Articular chondrocyte of knee joint (primary cell): ENCODE measurements around the gene RAB3GAP2. TPM values are rescaled to one million over a fixed set of nuclear protein-coding genes. Genes with fewer than 3 reads are reported as not detected.

Experiments
- small RNA-seq: library from RNA; depleted of rRNA; stranded (forward); fragments of <200 nt; gene quantifications from one replicate; pipeline ENCODE3, GENCODE V24; 2012
- total RNA-seq: library from RNA; depleted of rRNA; stranded (reverse); fragments of >200 nt; gene quantifications from 2 replicates; pipeline ENCODE4 v1.2.3, GENCODE V29; 2012

Gene RAB3GAP2, protein sequence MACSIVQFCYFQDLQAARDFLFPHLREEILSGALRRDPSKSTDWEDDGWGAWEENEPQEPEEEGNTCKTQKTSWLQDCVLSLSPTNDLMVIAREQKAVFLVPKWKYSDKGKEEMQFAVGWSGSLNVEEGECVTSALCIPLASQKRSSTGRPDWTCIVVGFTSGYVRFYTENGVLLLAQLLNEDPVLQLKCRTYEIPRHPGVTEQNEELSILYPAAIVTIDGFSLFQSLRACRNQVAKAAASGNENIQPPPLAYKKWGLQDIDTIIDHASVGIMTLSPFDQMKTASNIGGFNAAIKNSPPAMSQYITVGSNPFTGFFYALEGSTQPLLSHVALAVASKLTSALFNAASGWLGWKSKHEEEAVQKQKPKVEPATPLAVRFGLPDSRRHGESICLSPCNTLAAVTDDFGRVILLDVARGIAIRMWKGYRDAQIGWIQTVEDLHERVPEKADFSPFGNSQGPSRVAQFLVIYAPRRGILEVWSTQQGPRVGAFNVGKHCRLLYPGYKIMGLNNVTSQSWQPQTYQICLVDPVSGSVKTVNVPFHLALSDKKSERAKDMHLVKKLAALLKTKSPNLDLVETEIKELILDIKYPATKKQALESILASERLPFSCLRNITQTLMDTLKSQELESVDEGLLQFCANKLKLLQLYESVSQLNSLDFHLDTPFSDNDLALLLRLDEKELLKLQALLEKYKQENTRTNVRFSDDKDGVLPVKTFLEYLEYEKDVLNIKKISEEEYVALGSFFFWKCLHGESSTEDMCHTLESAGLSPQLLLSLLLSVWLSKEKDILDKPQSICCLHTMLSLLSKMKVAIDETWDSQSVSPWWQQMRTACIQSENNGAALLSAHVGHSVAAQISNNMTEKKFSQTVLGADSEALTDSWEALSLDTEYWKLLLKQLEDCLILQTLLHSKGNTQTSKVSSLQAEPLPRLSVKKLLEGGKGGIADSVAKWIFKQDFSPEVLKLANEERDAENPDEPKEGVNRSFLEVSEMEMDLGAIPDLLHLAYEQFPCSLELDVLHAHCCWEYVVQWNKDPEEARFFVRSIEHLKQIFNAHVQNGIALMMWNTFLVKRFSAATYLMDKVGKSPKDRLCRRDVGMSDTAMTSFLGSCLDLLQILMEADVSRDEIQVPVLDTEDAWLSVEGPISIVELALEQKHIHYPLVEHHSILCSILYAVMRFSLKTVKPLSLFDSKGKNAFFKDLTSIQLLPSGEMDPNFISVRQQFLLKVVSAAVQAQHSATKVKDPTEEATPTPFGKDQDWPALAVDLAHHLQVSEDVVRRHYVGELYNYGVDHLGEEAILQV (N-terminal part only)
- total RNA-seq: 43.8 and 47.6 TPM in 2 replicates

DNA sequence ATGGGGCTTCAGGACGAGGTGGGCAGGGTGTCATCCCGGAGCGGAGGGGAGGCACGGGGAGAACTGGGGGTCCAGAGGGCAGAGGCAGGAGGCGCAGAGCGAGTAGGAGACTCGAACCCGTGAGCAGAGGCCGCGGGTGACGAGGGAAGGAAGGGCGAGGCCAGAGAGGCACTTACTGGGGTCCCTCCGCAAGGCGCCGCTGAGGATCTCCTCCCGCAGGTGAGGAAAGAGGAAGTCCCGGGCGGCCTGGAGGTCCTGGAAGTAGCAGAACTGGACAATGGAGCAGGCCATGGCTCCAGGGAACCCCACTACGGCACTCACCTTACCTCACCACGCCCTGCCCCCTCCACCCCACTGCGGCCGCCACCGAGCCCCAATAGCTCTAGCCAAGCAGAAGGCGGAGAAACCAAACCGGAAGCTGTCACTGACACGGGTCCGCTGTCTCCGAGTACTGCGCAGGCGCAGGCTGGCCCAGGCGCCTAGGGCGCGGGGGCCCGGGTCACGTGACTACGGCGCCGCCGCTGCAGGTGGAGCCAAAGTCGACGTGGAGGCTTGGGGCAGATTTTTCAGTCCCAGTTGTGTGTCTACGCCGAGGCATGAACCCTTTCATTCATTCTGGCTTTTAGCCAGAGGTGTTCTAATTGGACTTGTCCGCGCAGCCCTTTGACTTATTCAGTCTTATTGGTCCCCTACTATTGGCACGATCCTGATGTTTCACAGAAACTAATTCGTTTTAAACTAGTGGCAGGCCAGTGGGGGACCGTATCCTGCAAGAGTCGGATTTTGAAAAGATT lies at the start of gene RAB3GAP2:
TSS of gene RAB3GAP2 (minus strand) at position 407 of the 794 bp plus-strand sequence. CDS start at position 291, 116 bp downstream.

Small RNAs within 50 kb of the gene (small RNA-seq; reads per million reads assigned to genes)
- gene MIR194-1: 1.2 reads per million, percentile 52 among the genes with 10 or more reads in this experiment
- 4.9 reads per million, percentile 90 among the genes with 10 or more reads in this experiment for gene MIR215
- gene MIR664A: not detected
- 4.6 reads per million, percentile 89 among the genes with 10 or more reads in this experiment for gene SNORA36B

Other genes with a start within 250 kb of the RAB3GAP2 start
- gene EPRS1, start 225.9 kb downstream of the RAB3GAP2 start, total RNA-seq: 184 and 196 TPM in 2 replicates
- gene BPNT1, start 182.7 kb downstream of the RAB3GAP2 start, total RNA-seq: 22.2 and 23.1 TPM in 2 replicates
- gene IARS2, start 178.3 kb downstream of the RAB3GAP2 start, total RNA-seq: 91.1 and 91.6 TPM in 2 replicates